Upper lobe of right lung (tissue), 1 donor: ENCODE results near the gene BAMBI. TPM values are rescaled to one million over a fixed set of nuclear protein-coding genes. Genes with fewer than 3 reads are reported as not detected.
A peak's percentile ranks its signal among the peaks of the same experiment; 100 is the strongest.

Experiments
- ATAC-seq: fragments of 200-7000 bp; cut with Tn5 transposase; one replicate; pipeline ENCODE4 v1.9.1; 2020; ENCODE audit warnings: mild to moderate bottlenecking, moderate library complexity
- DNase-seq: peaks from one replicate; pipeline ENCODE4 v3.0.0-alpha.2; 2020
- H3K27ac ChIP-seq: fragments of 200-600 bp; one replicate; pipeline ENCODE4 v1.8.0; 2022
- H3K27me3 ChIP-seq: fragments of 200-600 bp; one replicate; pipeline ENCODE4 v1.8.0; 2022; ENCODE audit warnings: mild to moderate bottlenecking
- H3K36me3 ChIP-seq: fragments of 200-600 bp; one replicate; pipeline ENCODE4 v1.8.0; 2022
- H3K4me1 ChIP-seq: fragments of 200-600 bp; one replicate; pipeline ENCODE4 v1.8.0; 2022
- H3K4me3 ChIP-seq: fragments of 200-600 bp; one replicate; pipeline ENCODE4 v1.8.0; 2022; ENCODE audit warnings: mild to moderate bottlenecking
- H3K9me3 ChIP-seq: fragments of 200-600 bp; one replicate; pipeline ENCODE4 v1.8.0; 2022
- CTCF ChIP-seq: fragments of 200-600 bp; IDR thresholded peaks from one replicate; pipeline ENCODE4 v1.8.0; 2022; ENCODE audit warnings: antibody characterized with exemption
- intact Hi-C: fragments of 100-400 bp; cut with DNase I; formaldehyde crosslinking; loops from one replicate; pipeline ENCODE4 v1.11.0; 2022
- total RNA-seq: library from RNA; stranded (reverse); fragmentation: NEBNext Ultra II Directional; extraction: Animal tissue kit (Norgen Biotek cat#: 25700); gene quantifications from one replicate; pipeline ENCODE4 v1.2.1, GENCODE V29; 2021
- donor health status: DM: no; HTN: yes; CAD: no; lungs with severe emphysema.

BAMBI gene
- total RNA-seq, 1 donor from 2014 or later: 12.9 TPM

GRCh38 chr10:28679581-28680357 is 2.4 kb downstream of the BAMBI start:
- TF ChIP-seq CTCF: peak; percentile 39
- Histone ChIP-seq H3K9me3 (no peaks in the 10 kb centered on the region), H3K27me3 (peaks cover 7% of the 10 kb centered on the region), H3K36me3 (no peaks in the 10 kb centered on the region), H3K27ac (peak overlapping the region; percentile 76), H3K4me1 (peaks cover 9% of the 10 kb centered on the region), H3K4me3 (peak overlapping the region; percentile 79)
- no peak for ATAC-seq
- no peak for DNase-seq
- intact Hi-C loops: no loop called here

DNA sequence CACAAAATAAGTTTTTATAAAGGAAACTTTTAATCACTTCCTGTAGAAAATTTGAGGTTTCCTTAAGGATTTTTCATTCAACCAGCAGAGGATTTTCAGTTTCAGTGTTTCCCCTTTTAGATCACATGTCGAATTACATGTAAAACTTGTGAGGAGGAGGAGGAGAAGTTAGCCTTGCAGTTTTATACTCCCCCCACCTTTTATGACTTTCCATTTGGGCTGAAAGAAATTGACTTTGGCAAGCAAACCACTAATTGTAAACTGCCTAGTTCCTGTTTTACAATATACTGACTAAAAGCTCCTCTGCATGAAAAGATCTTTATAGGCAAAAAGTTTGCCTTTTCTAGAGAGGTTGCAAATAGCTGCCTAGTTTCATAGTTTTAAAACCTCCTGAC is 3.0 kb downstream of the BAMBI start:
- no peak for DNase-seq
- intact Hi-C loops: no loop called here
- H3K27ac ChIP-seq: no peak overlapping the region
- no peaks in the 10 kb centered on the region for H3K36me3 ChIP-seq
- peak; percentile 4 for TF ChIP-seq CTCF
- H3K4me3 ChIP-seq: peak overlapping the region; percentile 79
- no peaks in the 10 kb centered on the region for H3K9me3 ChIP-seq
- no peak for ATAC-seq
- H3K27me3 ChIP-seq: peaks cover 1% of the 10 kb centered on the region
- H3K4me1 ChIP-seq: peaks cover 10% of the 10 kb centered on the region

DNA sequence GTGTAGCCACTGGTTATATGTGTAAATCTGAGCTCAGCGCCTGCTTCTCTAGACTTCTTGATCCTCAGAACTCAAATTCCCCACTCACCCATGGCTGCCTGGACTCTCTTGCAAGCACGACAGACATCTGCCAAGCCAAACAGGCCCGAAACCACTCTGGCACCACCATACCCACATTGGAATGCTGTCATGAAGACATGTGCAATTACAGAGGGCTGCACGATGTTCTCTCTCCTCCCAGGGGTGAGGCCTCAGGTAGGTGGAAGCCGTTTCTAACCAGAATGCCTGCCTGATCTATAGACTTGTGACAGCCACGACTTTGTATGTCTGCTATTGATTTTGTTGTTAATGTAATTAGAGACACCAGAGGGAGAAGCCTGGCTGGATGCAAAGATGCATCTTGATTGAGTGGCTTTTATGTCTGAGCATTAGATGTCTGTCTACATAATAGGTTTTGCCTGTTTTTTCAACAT is 4.0 kb downstream of the BAMBI start:
- Histone ChIP-seq H3K27ac (no peak overlapping the region), H3K9me3 (no peaks in the 10 kb centered on the region), H3K27me3 (no peaks in the 10 kb centered on the region), H3K36me3 (no peaks in the 10 kb centered on the region), H3K4me1 (peaks cover 10% of the 10 kb centered on the region), H3K4me3 (peak overlapping the region; percentile 9)
- no peak for TF ChIP-seq CTCF
- DNase-seq (no peak), ATAC-seq (no peak)
- intact Hi-C loops: no loop called here

GRCh38 chr10:28681928-28682750 is 4.8 kb downstream of the BAMBI start:
- DNase-seq: no peak
- H3K36me3 ChIP-seq: no peaks in the 10 kb centered on the region
- H3K27ac ChIP-seq: no peak overlapping the region
- no peak for TF ChIP-seq CTCF
- ATAC-seq: no peak
- H3K4me3 ChIP-seq: peak overlapping the region; percentile 9
- H3K4me1 ChIP-seq: peaks cover 3% of the 10 kb centered on the region
- H3K27me3 ChIP-seq: no peaks in the 10 kb centered on the region
- no peaks in the 10 kb centered on the region for H3K9me3 ChIP-seq
- intact Hi-C loops: no loop called here

GRCh38 chr10:28684157-28684985 is 7.0 kb downstream of the BAMBI start:
- intact Hi-C loops: no loop called here

More at GRCh38 chr10:28684157-28684985, 7.0 kb downstream of the BAMBI start:
- no peak for TF ChIP-seq CTCF
- ATAC-seq (no peak), DNase-seq (no peak)
- H3K4me3 ChIP-seq: no peak overlapping the region
- H3K4me1 ChIP-seq: peaks cover 8% of the 10 kb centered on the region
- no peaks in the 10 kb centered on the region for H3K36me3 ChIP-seq
- no peaks in the 10 kb centered on the region for H3K9me3 ChIP-seq
- no peaks in the 10 kb centered on the region for H3K27me3 ChIP-seq
- H3K27ac ChIP-seq: no peak overlapping the region
